ENCODE data around the gene SIK2. TPM values are rescaled to one million over a fixed set of nuclear protein-coding genes. Genes with fewer than 3 reads are reported as not detected.

The SIK2 gene
- total RNA-seq, 4 donors from 2014 or later, result 20.7 to 35.0 (median 26.8) TPM

GRCh38 chr11:111624608-111625007 lies 22.4 kb downstream of the SIK2 start:
- Histone ChIP-seq H3K27ac (no peak overlapping the region), H3K4me3 (replicated peaks in 1 of 3) (no peak overlapping the region), H3K36me3 (no peaks in the 10 kb centered on the region), H3K9me3 (no peaks in the 10 kb centered on the region), H3K27me3 (no peaks in the 10 kb centered on the region), H3K4me1 (peaks cover 0 to 4% of the 10 kb centered on the region in 2 donors)
- 94 to 97% methylated on average over 2 of the region's 2 CpGs for WGBS, 2 donors
- intact Hi-C loops (cut with DNase I), result no loop called here
- no peak for DNase-seq
- TF ChIP-seq POLR2A (IDR thresholded peaks at IDR 0.05), result no peak
- TF ChIP-seq CTCF (IDR thresholded peaks at IDR 0.05), result no peak

GRCh38 chr11:111627591-111627990 lies 25.3 kb downstream of the SIK2 start:
- H3K4me3 ChIP-seq (replicated peaks in 1 of 3), result no peak overlapping the region
- TF ChIP-seq POLR2A (IDR thresholded peaks at IDR 0.05), result no peak
- TF ChIP-seq CTCF (IDR thresholded peaks at IDR 0.05), result no peak
- intact Hi-C loops (cut with DNase I), result no loop called here

GRCh38 chr11:111629499-111629898 lies 27.2 kb downstream of the SIK2 start:
- TF ChIP-seq POLR2A (IDR thresholded peaks at IDR 0.05) (no peak), CTCF (IDR thresholded peaks at IDR 0.05) (no peak)
- intact Hi-C loops (cut with DNase I), result no loop called here
- 87 to 88% methylated on average over 2 of the region's 2 CpGs for WGBS, 2 donors
- no peak overlapping the region for H3K27ac ChIP-seq
- no peaks in the 10 kb centered on the region for H3K36me3 ChIP-seq
- DNase-seq, result no peak
- no peak overlapping the region for H3K4me3 ChIP-seq (replicated peaks in 1 of 3)
- no peaks in the 10 kb centered on the region for H3K9me3 ChIP-seq
- H3K27me3 ChIP-seq, result no peaks in the 10 kb centered on the region
- H3K4me1 ChIP-seq, result peaks cover 13 to 14% of the 10 kb centered on the region in 2 donors

More at GRCh38 chr11:111627591-111627990, 25.3 kb downstream of the SIK2 start:
- DNase-seq, result no peak
- Histone ChIP-seq H3K27me3 (no peaks in the 10 kb centered on the region), H3K4me1 (peaks cover 0 to 4% of the 10 kb centered on the region in 2 donors), H3K9me3 (no peaks in the 10 kb centered on the region), H3K27ac (no peak overlapping the region), H3K36me3 (no peaks in the 10 kb centered on the region)
- WGBS, 2 donors, result 94 to 95% methylated on average over 1 of the region's 1 CpG

- DNase-seq, result no peak
- intact Hi-C loops (cut with DNase I), result no loop called here
- H3K27ac ChIP-seq, result no peak overlapping the region
- H3K4me3 ChIP-seq (replicated peaks in 1 of 3), result no peak overlapping the region
- peaks cover 13 to 20% of the 10 kb centered on the region in 2 donors for H3K4me1 ChIP-seq
- no peaks in the 10 kb centered on the region for H3K9me3 ChIP-seq
- no peaks in the 10 kb centered on the region for H3K27me3 ChIP-seq
- TF ChIP-seq CTCF (IDR thresholded peaks at IDR 0.05), result no peak
- no peak for TF ChIP-seq POLR2A (IDR thresholded peaks at IDR 0.05)
- no peaks in the 10 kb centered on the region for H3K36me3 ChIP-seq
Observed at GRCh38 chr11:111631024-111631665, 28.9 kb downstream of the SIK2 start.

- TF ChIP-seq CTCF (IDR thresholded peaks at IDR 0.05) (no peak), POLR2A (IDR thresholded peaks at IDR 0.05) (no peak)
- Histone ChIP-seq H3K9me3 (no peaks in the 10 kb centered on the region), H3K4me3 (replicated peaks in 1 of 3) (no peak overlapping the region), H3K27me3 (no peaks in the 10 kb centered on the region), H3K27ac (no peak overlapping the region), H3K36me3 (no peaks in the 10 kb centered on the region), H3K4me1 (peaks cover 12 to 25% of the 10 kb centered on the region in 2 donors)
- 83 to 89% methylated on average over 3 of the region's 3 CpGs for WGBS, 2 donors
- intact Hi-C loops (cut with DNase I), result no loop called here
- no peak for DNase-seq
Observed at GRCh38 chr11:111631666-111632039, 29.4 kb downstream of the SIK2 start.

Measured in thyroid gland (tissue), 4 donors.